GM23338 (cell line): ENCODE measurements around the gene STARD3. TPM values are rescaled to one million over a fixed set of nuclear protein-coding genes. Genes with fewer than 3 reads are reported as not detected.

Source experiments
- ATAC-seq: fragments of 200-7000 bp; cut with Tn5 transposase; 3 replicates; pipeline ENCODE4 v1.9.1; 2020
- DNase-seq: peaks from one replicate; pipeline ENCODE4 v3.0.0-alpha.2; 2015; ENCODE audit warnings: low spot score
- H2AFZ ChIP-seq: fragments of 200-600 bp; sonication (generic); 2 replicates; pipeline ENCODE4 v1.8.0; 2016; ENCODE audit warnings: antibody characterized with exemption, mild to moderate bottlenecking, moderate library complexity
- H3F3A ChIP-seq: fragments of 200-600 bp; sonication (generic); replicated peaks from 2 replicates; pipeline ENCODE4 v1.8.0; 2017; ENCODE audit warnings: antibody characterized with exemption, mixed run types, low read depth
- H3K27ac ChIP-seq: fragments of 200-600 bp; sonication (generic); 2 replicates; pipeline ENCODE4 v1.6.1; 2016; ENCODE audit warnings: low read depth
- H3K27me3 ChIP-seq: fragments of 200-600 bp; sonication (generic); 2 replicates; pipeline ENCODE4 v1.8.0; 2016; ENCODE audit warnings: mild to moderate bottlenecking, mixed run types, moderate library complexity; ENCODE audit not compliant: insufficient read depth
- H3K36me3 ChIP-seq: fragments of 200-600 bp; sonication (generic); 2 replicates; pipeline ENCODE4 v1.8.0; 2016; ENCODE audit warnings: mild to moderate bottlenecking; ENCODE audit not compliant: insufficient read depth
- H3K4me1 ChIP-seq: fragments of 200-600 bp; sonication (generic); 2 replicates; pipeline ENCODE4 v1.8.0; 2016; ENCODE audit warnings: mild to moderate bottlenecking, moderate library complexity; ENCODE audit not compliant: insufficient read depth
- H3K4me2 ChIP-seq: fragments of 200-600 bp; sonication (generic); 2 replicates; pipeline ENCODE4 v1.7.1; 2017; ENCODE audit warnings: mixed run types
- H3K4me3 ChIP-seq: fragments of 200-600 bp; sonication (generic); 2 replicates; pipeline ENCODE4 v1.6.1; 2016; ENCODE audit warnings: mixed run types
- H3K79me2 ChIP-seq: fragments of 200-600 bp; sonication (generic); replicated peaks from 2 replicates; pipeline ENCODE4 v1.8.0; 2017; ENCODE audit warnings: mild to moderate bottlenecking; ENCODE audit not compliant: insufficient read depth
- H3K9me2 ChIP-seq: fragments of 200-600 bp; sonication (generic); 2 replicates; pipeline ENCODE4 v1.8.0; 2017; ENCODE audit not compliant: insufficient read depth
- H4K20me1 ChIP-seq: fragments of 200-600 bp; sonication (generic); replicated peaks from 2 replicates; pipeline ENCODE4 v1.8.0; 2017; ENCODE audit warnings: mild to moderate bottlenecking; ENCODE audit not compliant: insufficient read depth
- H3K27ac Mint-ChIP-seq: 2 replicates; pipeline ENCODE4 v1.8.0; 2020; ENCODE audit warnings: inconsistent platforms, mild to moderate bottlenecking, moderate library complexity, mixed read lengths
- H3K27me3 Mint-ChIP-seq: 3 replicates; pipeline ENCODE4 v1.8.0; 2022; ENCODE audit warnings: low read depth, mild to moderate bottlenecking, moderate library complexity, mixed read lengths, inconsistent platforms; ENCODE audit not compliant: insufficient read depth, poor library complexity
- H3K36me3 Mint-ChIP-seq: 3 replicates; pipeline ENCODE4 v1.8.0; 2021; ENCODE audit warnings: low read depth, mild to moderate bottlenecking, inconsistent platforms, moderate library complexity, mixed read lengths
- H3K4me1 Mint-ChIP-seq: 3 replicates; pipeline ENCODE4 v1.8.0; 2020; ENCODE audit warnings: mild to moderate bottlenecking, inconsistent platforms, mixed read lengths
- H3K4me3 Mint-ChIP-seq: 3 replicates; pipeline ENCODE4 v1.8.0; 2021; ENCODE audit warnings: moderate library complexity, mild to moderate bottlenecking, inconsistent platforms, mixed read lengths
- H3K9me3 Mint-ChIP-seq: 3 replicates; pipeline ENCODE4 v1.8.0; 2020; ENCODE audit warnings: moderate library complexity, mild to moderate bottlenecking, inconsistent platforms, mixed read lengths
- CREB1 ChIP-seq: fragments of 250-450 bp; sonication (Bioruptor Pico); IDR thresholded peaks from 2 replicates; pipeline ENCODE4 v1.5.0; 2020; ENCODE audit warnings: low read depth, mild to moderate bottlenecking, moderate library complexity
- CTCF ChIP-seq, 2 experiments: fragments of 200-600 bp in 1 of 2; sonication (generic) in 1 of 2; conservative IDR thresholded peaks; 2 replicates each; pipeline versions ENCODE4 v1.5.1 to v1.6.1; 2016 to 2017; ENCODE audit warnings: antibody characterized with exemption in 2 of 2, low read depth in 2 of 2, mild to moderate bottlenecking in 2 of 2, moderate library complexity in 1 of 2
- ETS1 ChIP-seq: IDR thresholded peaks from 2 replicates; pipeline ENCODE4 v1.6.1; 2016; ENCODE audit warnings: antibody characterized with exemption
- EZH2 ChIP-seq: fragments of 200-600 bp; sonication (generic); IDR thresholded peaks from one replicate; pipeline ENCODE4 v1.8.0; 2017; ENCODE audit warnings: antibody characterized with exemption, mild to moderate bottlenecking, low read depth; ENCODE audit not compliant: unreplicated experiment
- EZH2phosphoT487 ChIP-seq: fragments of 200-600 bp; sonication (generic); IDR thresholded peaks from one replicate; pipeline ENCODE4 v1.8.1; 2018; ENCODE audit warnings: antibody characterized with exemption; ENCODE audit not compliant: unreplicated experiment
- NANOG ChIP-seq: IDR thresholded peaks from 2 replicates; pipeline ENCODE4 v1.6.1; 2016; ENCODE audit warnings: antibody characterized with exemption, borderline replicate concordance
- POLR2AphosphoS5 ChIP-seq: IDR thresholded peaks from 2 replicates; pipeline ENCODE4 v1.6.1; 2016; ENCODE audit warnings: antibody characterized with exemption, low read depth
- REST ChIP-seq: IDR thresholded peaks from one replicate; pipeline ENCODE4 v1.6.1; 2018; ENCODE audit warnings: antibody characterized with exemption; ENCODE audit not compliant: unreplicated experiment
- STAT1 ChIP-seq: IDR thresholded peaks from one replicate; pipeline ENCODE4 v1.6.1; 2016; ENCODE audit warnings: antibody characterized with exemption; ENCODE audit not compliant: unreplicated experiment
- ZNF114 ChIP-seq: fragments of 250-450 bp; sonication (Bioruptor Pico); IDR thresholded peaks from 2 replicates; pipeline ENCODE4 v1.5.0; 2020; ENCODE audit warnings: mild to moderate bottlenecking, moderate library complexity
- ZNF331 ChIP-seq: fragments of 250-450 bp; sonication (Bioruptor Pico); IDR thresholded peaks from 2 replicates; pipeline ENCODE4 v1.5.0; 2020; ENCODE audit warnings: low read depth, mild to moderate bottlenecking, moderate library complexity
- polyA plus RNA-seq: library from polyadenylated mRNA; unstranded; fragments of >200 nt; fragmentation: Nextera tagmentation; extraction: Ambion mirVana; gene quantifications from 2 replicates; pipeline ENCODE4 v1.2.1, GENCODE V29; 2016
- total RNA-seq: library from RNA; depleted of rRNA; stranded (reverse); fragments of >200 nt; shearing (Covaris generic); gene quantifications from 2 replicates; pipeline ENCODE4 v1.2.3, GENCODE V29; 2014

STARD3 gene
- total and polyA plus RNA-seq, 2 experiments from 2014 or later = 26.4 to 53.3 TPM

GRCh38 chr17:39643271-39643670 is 6.3 kb downstream of the STARD3 start:
- H3K4me1 Mint-ChIP-seq = peaks cover 62% of the 10 kb centered on the region

GRCh38 chr17:39647256-39647655 is 10.3 kb downstream of the STARD3 start:
- Mint-ChIP-seq H3K27me3 (peaks cover 10% of the 10 kb centered on the region), H3K4me3 (no peak overlapping the region), H3K27ac (no peak overlapping the region), H3K4me1 (peaks cover 58% of the 10 kb centered on the region), H3K9me3 (no peaks in the 10 kb centered on the region; the same call in 2 of the 3 replicates), H3K36me3 (no peaks in the 10 kb centered on the region; the same call in 1 of the 3 replicates)
- H3K36me3 ChIP-seq = no peaks in the 10 kb centered on the region
- DNase-seq = no peak
- H3K79me2 ChIP-seq = peaks cover 50% of the 10 kb centered on the region
- H3F3A ChIP-seq = peaks cover 9% of the 10 kb centered on the region; the same call in 1 of the 2 replicates
- H2AFZ ChIP-seq = no peak overlapping the region
- peaks cover 40% of the 10 kb centered on the region for H3K4me1 ChIP-seq
- no peak overlapping the region for H3K27ac ChIP-seq
- H3K9me2 ChIP-seq = no peaks in the 10 kb centered on the region
- no peak overlapping the region for H3K4me3 ChIP-seq
- no peak overlapping the region for H3K4me2 ChIP-seq
- no peaks in the 10 kb centered on the region for H3K27me3 ChIP-seq
- ATAC-seq = no peak
- H4K20me1 ChIP-seq = peaks cover 4% of the 10 kb centered on the region; the same call in 1 of the 2 replicates
- TF ChIP-seq EZH2 (no peak), POLR2AphosphoS5 (no peak), EZH2phosphoT487 (no peak), ZNF331 (CRISPR knock-in tag) (no peak), REST (no peak), ZNF114 (CRISPR knock-in tag) (no peak), STAT1 (no peak), ETS1 (no peak), CREB1 (CRISPR knock-in tag) (no peak), NANOG (no peak), CTCF (conservative IDR thresholded peaks at IDR 0.05; ENCODE audit: low read depth in 2 of 2) (no peak)

More at GRCh38 chr17:39643271-39643670, 6.3 kb downstream of the STARD3 start:
- Histone ChIP-seq H3F3A (peaks cover 17% of the 10 kb centered on the region; the same call in 1 of the 2 replicates), H3K4me3 (no peak overlapping the region), H3K36me3 (no peaks in the 10 kb centered on the region), H4K20me1 (peaks cover 15% of the 10 kb centered on the region), H3K27ac (no peak overlapping the region), H3K27me3 (no peaks in the 10 kb centered on the region), H2AFZ (no peak overlapping the region), H3K9me2 (no peaks in the 10 kb centered on the region), H3K4me2 (no peak overlapping the region), H3K4me1 (peaks cover 49% of the 10 kb centered on the region), H3K79me2 (peaks cover 77% of the 10 kb centered on the region)
- H3K27ac Mint-ChIP-seq = no peak overlapping the region
- no peak for DNase-seq
- H3K9me3 Mint-ChIP-seq = no peaks in the 10 kb centered on the region
- no peak for ATAC-seq
- H3K36me3 Mint-ChIP-seq = no peaks in the 10 kb centered on the region; the same call in 1 of the 3 replicates
- H3K27me3 Mint-ChIP-seq = peaks cover 14% of the 10 kb centered on the region
- TF ChIP-seq ZNF114 (CRISPR knock-in tag) (no peak), EZH2 (no peak), CTCF (conservative IDR thresholded peaks at IDR 0.05; ENCODE audit: low read depth in 2 of 2) (no peak), NANOG (no peak)
- H3K4me3 Mint-ChIP-seq = no peak overlapping the region; the same call in 2 of the 3 replicates
